ENCODE data around the gene MAP4K3.

The MAP4K3 gene
- total RNA-seq, result 19.6 to 20.2 reads per million in 2 experiments

DNA sequence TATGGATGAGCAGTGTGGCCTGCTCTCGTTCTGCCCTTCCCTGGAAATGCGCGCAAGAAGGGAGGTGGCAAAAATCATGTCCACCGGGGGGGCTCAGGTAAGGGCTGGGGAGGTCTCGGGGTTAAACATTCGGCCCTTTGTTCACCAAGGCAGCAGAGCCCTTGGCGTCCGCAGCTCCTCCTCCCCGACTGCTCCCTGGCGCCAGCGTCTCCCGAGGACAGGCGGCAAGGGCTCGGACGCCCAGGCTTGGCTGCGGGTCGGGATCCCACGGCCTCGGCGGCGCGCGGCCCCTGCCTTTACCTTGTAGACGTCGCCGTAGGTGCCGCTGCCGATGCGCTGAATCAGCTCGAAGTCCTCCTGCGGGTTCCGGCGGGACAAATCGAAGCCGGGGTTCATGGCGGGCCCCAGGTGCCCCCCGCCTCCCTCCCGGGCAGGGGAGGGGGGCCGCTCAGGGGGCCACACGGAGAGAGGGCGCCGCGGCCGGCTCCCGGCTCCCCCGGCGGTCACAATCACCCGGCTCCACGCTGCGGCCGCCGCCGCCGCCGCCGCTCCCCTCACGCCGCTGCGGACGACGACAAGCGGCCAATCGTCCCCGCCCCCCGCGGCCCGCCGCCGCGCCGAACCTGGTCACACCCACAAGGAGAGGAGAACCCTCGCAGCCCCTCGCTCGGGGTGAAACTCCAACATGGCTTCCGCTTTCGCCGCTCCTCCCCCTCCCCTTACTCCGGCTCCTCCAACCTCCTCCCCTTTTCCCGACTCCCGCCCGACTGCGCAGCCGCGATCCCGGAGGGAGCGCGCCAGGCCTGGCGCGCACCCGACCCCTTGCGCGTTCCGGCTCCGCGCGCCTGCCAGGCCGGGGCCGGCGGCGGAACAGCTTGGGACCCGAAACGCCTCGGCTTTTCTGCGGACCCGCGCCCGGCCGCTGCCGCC, at the start of gene MAP4K3:
Gene MAP4K3 (minus strand): TSS at position 694 of the 930 bp plus-strand sequence. CDS start 298 bp downstream, at position 396.
- DNase-seq (ENCODE audit: low read depth), result peak; percentile 51

DNA sequence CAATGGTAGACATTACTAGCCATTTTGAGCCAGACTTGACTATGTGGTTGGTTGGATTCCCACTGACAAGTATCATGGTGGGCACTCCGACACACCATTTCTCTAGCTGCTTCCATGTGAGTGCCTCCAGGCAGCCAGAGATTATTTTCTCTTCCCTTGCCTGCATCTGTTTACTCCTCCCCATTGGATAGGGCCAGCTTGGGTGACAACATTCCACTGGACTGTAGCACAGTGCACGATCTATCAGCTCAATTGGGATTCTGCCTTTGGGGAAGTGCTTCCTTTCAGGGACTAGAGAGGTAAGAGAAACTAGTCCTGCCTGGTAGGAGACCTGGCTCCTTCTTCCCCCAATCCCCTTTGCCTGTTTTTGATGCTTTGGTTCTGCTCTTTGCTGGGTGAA, 49.0 kb upstream of the MAP4K3 start:
- no peak for DNase-seq (ENCODE audit: low read depth)

DNA sequence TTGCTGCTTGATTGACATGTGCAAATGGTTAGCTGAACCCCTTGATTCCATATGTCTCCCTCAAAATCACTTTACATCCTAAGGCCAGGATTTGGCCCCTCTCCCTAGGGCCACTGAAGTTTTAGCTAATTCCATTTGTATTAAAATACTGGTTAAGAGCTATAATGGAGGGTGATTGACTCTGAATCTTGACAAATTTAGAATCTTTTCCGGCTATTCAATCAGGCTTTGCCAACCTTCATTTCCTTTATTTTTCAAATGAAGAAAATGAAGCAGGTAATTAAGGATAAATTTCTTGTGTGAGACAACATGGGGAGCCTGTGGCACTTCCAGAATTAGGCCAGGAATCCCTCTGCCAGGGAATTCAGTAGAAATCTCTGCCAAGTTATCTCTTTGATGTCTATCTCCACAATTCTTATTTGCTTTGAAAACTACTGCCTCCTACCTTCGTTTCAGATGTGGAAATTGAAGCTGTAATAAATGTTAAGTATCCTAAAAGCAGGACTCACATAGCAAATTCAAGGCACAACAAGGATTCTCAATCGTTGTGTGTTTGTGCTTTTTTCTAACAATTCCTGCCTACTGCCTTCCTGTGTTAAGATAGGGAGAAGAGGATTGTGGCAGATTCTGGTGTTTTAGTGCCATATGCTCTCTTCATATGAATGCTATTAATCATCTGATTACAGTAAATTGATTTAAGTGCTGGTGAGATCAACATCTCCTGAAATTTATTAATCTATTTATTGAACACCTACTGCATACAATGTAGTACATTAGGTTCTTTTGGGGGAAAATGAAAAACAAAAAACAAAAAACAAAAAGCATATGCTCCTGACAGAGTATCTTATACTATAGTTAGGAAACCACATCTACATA, 47.8 kb upstream of the MAP4K3 start:
- no peak for DNase-seq (ENCODE audit: low read depth)

DNA sequence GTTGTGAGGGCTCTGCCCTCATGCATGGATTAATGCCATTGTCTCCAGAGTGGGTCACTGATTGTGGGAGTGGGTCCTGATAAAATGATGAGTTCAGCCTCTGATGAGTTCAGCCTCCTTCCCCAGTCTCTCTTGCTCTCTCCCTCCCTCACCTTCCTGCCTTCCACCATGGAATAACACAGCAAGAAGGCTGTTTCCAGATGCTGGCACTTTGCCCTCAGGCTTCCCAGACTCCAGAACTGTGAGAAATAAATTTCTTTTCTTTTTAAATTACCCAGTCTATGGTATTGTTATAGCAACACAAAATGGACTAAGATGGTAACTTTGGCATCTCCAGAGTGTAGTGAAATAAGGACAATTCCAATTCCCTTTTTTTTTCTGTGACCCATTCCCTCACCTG, 47.1 kb upstream of the MAP4K3 start:
- no peak for DNase-seq (ENCODE audit: low read depth)

DNA sequence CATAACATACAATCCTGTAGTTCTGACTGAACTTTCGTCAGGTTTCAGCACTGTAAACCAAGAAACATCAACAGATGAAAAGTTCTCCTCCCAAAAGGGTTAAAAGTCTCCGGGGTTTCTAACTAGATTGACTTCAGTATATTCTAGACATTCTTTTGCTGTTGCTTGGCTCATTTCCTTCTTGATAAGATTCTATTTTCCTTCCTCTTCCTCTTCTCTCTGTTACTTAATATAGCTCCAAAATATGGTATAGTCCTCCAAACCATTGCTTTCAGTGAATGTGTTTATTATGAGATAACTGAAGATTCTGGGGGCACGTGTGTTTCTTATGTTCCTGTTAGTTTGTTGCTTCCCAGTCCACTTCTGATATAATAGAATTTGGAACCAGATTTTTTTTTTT, 46.4 kb upstream of the MAP4K3 start:
- DNase-seq (ENCODE audit: low read depth), result no peak

DNA sequence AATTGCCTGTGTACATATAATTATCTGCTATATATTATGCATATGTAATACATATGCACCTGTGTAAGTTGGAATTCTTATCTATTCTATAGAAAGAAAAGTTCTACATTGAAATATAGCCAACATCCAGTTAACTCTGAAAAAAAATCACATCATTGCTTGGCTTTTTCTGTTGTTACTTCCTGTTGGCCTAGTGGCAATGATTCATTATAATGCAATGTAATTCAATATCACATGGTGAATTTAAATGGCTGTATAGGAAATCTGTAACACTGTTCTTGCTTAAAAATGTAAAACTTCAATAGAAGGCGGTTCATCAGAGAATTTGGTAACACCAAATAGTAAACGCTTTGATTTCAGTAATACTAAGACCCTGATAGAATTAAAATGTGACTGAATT, 44.5 kb upstream of the MAP4K3 start:
- no peak for DNase-seq (ENCODE audit: low read depth)

DNA sequence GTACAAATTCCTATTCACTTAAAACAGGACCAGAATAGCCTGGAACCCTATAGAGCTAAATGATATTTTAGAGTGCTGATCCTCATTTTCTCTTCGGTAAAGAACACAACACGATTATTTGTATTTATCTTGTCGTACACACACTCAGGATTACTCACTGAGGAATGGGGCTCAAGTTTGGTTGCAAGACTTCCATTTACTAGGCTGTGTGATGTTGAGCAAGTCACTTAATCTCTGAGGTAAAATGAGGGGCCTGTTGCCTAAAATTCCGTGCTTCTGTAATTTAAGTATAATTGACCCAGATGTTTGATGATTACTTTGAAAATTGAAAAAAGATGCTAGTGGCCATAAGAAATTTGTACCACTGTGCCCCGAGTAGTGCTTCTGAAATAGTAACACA, 42.6 kb upstream of the MAP4K3 start:
- no peak for DNase-seq (ENCODE audit: low read depth)

DNA sequence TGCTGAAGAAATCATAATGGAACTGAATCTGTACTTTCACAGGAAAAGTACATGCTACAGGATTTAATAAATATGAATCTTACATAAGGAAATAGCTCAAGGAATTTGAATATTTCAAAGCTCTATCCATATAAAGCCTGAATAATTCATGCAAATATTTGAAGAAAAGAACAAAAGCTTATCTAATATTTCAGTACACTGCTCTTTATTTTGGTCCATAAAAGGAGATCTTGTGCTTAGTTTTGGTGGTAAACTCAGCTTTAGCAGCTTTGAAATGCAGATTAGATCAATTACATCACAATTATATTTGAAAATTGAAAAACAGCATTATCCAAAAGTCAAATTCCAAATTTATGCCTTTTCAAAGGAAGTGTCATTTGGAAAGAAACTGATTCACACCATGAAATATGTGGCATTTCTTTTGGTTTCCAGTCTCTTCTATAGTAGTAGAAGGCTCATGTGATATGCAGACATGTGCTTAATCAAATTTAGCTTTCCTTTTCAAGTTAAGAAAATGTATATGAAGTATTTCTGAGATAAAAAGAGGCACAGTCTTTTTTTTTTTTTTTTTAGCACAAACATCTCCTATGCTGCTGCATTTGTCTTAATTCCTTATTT, 42.1 kb upstream of the MAP4K3 start:
- DNase-seq (ENCODE audit: low read depth), result no peak

DNA sequence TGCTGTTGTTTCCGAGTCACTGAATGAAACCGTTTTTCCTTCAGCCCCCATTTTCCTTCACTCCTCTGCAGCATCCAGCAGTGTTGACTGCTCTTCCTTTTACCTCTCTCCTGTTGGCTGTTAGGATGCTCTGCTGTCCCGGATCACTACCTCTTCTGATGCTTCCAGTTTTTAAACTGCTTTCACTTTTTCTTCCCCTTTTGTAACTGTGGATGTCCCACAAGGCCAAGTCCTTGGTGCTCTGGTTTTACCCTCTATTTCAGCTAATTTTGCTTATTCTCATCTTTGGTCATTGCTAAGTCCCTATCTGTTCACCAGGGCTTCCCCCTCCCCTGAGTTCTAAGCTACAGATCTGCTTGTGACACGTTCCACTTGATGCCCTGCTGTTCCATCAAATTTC, 39.4 kb upstream of the MAP4K3 start:
- no peak for DNase-seq (ENCODE audit: low read depth)

DNA sequence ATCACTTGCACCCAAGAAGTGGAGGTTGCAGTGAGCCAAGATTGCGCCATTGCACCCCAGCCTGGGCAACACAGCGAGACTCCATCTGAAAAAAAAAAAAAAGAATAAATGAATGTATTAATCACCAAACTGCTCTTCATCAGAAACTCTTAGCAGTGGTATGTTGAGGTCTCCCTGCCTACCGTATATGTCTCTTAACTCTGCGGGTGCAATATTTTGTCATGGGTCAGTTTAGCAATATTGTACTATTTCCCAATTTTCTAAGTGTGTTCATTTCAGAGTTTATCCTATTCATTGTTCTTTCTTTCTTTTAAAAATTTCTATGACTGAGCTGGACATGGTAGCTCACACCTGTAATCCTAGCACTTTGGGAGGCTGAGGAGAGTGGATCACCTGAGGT, 37.9 kb upstream of the MAP4K3 start:
- DNase-seq (ENCODE audit: low read depth), result no peak

DNA sequence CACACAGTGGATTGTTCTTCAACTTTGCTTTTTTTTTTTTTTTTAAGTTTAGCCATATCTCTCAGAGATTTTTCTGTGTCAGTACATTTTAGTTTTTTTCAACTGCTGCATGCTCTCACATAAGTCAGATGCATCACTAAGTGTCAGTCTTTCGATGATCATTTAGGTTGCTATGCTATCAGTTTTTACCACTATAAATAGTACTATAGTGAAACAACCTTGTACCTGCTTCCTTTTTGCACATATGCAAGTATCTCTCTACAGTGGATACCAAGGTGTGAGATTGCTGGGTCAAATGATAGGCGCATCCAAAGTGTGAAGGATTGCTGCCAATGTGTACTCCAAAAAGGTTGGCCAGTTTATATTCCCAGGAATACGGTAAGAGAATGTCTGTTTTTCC, 33.5 kb upstream of the MAP4K3 start:
- no peak for DNase-seq (ENCODE audit: low read depth)

DNA sequence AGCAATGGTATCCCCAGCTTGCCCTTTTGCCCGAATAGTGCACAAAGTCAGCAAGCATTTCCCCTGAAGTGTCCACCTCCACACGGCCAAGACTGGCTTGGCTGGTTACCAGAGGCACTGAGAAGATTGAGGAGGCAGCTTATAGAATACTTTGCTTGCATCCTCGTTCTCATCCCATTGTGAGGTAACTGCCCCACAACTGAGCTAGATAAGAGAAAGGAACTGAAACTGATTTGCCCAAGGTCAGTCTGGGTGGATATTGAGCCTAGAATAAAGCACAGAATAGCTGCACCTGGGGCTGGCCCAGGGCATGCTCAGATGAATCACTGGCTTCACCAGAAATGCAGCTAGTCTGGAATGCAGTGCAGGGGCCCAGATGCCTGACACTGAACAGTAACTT, 32.7 kb upstream of the MAP4K3 start:
- DNase-seq (ENCODE audit: low read depth), result no peak

DNA sequence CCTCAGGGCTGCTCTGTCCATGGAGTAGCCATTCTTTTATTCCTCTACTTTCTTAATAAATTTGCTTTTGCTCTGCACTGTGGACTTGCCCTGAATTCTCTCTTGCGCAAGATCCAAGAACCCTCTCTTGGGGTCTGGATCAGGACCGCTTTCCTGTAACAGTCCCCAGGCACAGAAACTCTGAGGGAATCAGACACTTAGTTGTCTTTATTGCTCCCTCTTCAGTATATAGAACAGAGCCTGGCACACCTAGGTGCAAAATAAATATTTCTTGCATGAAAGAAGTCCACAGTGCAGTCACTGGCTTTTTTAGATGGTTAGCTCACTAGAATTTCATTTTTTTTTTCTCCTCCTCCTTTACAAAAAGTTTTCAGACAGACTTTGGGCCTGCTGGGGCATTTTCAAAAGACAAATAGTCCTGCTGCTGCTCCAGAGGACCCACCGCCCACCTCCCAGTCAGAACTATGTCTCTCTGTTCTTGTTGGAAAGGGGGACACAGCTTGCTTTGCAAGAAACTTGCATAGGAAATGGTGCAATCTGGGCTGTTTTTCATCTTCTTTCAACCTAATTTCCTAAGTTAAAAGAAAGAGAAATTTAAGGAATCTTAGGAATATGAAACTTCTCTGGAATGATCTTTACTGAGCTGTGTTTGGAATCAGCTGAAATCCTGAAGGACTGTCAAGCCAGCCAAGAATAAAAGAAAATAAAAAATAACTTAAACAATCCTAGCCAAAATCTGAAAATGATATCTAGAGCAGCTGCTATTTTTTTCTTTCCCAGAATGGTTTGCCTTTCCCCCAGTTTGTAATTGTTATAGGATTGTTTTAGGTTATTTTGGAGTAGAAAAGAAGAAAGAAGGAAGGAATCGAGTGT, 31.7 kb upstream of the MAP4K3 start:
- no peak for DNase-seq (ENCODE audit: low read depth)

DNA sequence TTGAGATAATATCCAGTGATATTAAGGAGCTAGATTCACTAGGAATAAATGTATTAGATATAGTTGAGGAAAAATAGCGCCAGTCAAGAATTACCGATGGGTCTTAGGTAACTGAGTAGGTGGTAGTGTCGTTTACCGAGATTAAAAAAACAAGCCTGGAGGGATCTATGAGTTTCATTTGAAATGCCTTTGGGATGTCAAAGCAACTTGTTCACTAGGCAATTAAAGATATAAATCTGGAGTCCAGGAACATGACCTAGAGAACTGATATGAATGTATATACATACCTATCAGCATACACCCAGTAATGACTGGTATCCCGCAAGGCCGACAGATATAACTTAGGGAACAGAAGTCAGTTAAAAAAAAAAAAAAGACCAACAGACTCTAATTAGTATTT, 29.2 kb upstream of the MAP4K3 start:
- no peak for DNase-seq (ENCODE audit: low read depth)

DNA sequence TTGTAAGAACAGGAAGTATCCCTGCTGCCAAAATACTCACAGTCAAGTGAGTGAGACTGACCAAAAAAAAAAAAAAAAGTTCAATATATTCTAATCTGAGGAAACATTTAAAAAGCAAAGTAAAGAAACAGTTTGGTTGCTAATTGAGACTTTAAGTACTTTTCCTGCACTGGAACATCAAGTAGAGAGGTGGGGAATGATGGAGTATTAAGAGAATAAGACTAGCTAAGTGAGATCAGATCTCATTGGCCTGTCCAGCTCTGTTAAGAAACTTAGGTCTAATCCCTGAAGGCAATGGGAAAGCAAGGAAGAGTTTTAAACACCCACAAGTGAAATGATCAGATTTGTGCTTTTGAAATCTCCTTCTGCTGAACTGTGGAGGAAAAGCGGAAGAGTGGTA, 27.8 kb upstream of the MAP4K3 start:
- DNase-seq (ENCODE audit: low read depth), result no peak

DNA sequence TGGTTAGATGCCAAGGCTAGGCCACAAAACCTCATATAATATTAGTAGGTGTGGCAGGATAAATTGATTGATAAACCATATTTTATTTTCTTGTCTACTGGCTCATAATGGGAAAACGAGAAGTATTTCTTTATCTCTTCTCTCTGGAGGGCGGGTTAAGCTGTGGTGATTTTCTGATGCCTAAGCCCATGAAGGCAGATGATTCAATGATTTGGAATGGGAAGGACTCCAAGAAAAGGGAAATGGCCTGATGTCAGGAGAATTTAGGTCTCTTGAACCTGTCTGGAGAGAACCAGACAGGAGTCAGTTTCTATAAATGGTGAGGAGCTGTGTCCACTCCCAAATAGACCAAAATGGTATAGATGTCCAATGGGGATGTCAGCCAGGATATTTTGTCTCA, 18.7 kb upstream of the MAP4K3 start:
- DNase-seq (ENCODE audit: low read depth), result no peak

DNA sequence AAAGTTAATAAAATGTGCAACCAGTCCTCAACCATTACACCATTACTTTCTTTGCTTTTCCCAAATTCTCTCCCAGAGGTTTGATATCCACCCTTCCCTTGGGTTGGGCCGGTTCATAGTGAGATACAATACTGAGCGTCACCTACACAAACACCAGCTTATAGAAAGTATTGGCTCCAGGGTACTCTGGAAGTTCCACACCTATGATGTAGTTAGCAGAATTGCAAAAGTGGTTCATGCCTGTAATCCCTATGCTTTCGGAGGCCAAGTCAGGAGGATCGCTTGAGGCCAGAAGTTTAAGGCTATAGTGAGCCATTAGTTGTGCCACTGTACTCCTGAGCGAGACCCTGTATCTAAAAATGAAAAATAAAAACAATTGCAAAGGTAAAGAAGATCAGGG, 15.3 kb upstream of the MAP4K3 start:
- DNase-seq (ENCODE audit: low read depth), result no peak

DNA sequence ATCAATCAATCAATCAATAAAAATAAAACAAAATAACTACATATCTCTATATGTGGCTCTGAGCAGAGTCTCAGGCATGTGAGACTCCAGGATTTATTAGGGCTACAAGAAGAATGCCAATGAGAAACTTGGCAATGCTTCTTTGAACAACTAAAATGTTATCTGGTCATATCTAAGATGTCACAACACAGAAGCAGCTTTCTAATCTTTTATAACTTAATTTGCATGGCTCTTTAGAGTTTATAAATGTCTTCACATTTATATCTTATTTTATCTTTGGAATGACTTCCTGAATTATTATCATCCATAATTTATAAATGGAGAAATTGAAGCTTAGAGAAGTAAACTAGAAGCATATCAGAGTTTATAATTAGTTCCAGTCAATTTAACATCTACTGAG, 14.9 kb upstream of the MAP4K3 start:
- no peak for DNase-seq (ENCODE audit: low read depth)

DNA sequence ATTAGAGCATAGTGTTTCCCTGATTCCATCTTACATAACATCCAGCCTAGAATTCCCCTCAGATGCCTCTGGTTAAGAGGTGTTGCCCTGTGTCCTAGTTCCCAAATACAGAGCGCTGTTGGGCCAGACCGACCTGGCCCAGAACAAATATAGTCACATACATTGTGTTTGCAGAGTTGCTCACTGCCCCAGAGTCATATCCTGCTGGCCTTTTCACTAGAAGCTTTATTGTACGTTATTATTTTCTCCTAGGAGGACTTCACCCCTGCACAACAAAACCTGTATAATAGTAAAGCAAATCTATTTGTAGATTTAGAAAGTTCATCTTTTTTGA, 11.1 kb upstream of the MAP4K3 start:
- DNase-seq (ENCODE audit: low read depth), result no peak

DNA sequence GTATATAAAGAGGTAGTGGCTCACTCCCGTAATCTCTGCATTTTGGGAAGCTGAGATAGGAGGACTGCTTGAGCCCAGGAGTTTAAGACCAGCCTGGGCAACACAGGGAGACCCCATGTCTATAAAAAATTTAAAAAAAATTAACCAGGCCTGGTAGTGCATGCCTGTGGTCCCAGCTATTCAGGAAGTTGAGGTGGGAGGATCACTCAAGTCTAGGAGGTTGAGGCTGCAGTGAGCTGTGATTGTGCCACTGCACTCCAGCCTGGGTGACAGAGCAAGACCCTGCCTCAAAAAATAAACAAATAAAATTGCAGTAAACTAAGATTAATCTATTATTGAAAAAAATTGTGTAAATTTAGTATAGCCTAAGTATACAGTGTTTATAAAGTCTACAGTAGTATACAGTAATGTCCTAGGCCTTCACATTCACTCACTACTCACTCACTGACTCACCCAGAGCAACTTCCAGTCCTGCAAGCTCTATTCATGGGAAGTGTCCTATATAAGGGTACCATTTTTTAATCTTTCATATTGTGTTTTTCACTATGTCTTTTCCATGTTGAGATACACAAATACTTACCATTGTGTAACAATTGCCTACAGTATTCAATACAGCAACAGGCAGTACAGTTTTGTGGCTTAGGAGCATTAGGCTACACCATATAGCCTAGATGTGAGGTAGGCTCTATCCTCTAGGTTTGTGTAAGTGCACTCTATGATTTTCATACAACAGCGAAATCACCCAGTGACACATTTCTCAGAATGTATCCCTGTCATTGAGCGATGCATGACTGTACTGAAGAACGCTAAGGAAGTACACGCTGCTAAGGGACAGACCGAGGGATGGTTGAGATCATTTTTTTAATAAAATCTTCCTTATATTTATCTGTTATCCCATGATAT, 10.4 kb upstream of the MAP4K3 start:
- no peak for DNase-seq (ENCODE audit: low read depth)

DNA sequence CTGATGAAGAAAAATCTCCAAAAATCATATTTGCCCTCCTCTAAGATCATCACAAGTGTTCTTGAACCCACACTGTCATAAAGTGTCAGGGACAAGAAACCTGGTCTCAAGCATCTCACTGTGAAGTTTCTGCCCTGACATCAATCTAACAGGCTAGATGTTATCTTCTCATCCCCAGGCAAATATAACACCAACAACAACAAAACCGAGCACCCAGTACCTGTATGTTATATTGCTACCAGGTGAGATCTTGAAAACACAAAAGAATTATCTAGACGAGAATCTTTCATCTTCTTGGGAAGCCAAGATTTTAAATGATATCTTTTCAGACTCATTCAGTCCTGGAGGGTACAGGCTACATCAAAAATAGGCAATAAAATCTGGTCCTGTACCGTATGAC, 8.8 kb upstream of the MAP4K3 start:
- DNase-seq (ENCODE audit: low read depth), result no peak
